Measurements from ENCODE around the gene C2orf42. TPM values are rescaled to one million over a fixed set of nuclear protein-coding genes. Genes with fewer than 3 reads are reported as not detected.
A peak's percentile ranks its signal among the peaks of the same experiment; 100 is the strongest.
"Not testable (repeated sequence)": the region's sequence is repeated elsewhere in the genome, so short reads cannot be mapped to it uniquely, and the experiment has no call there.

C2orf42 gene
- total and polyA plus RNA-seq, 2 experiments from 2014 or later, result 10.1 to 22.0 TPM

DNA sequence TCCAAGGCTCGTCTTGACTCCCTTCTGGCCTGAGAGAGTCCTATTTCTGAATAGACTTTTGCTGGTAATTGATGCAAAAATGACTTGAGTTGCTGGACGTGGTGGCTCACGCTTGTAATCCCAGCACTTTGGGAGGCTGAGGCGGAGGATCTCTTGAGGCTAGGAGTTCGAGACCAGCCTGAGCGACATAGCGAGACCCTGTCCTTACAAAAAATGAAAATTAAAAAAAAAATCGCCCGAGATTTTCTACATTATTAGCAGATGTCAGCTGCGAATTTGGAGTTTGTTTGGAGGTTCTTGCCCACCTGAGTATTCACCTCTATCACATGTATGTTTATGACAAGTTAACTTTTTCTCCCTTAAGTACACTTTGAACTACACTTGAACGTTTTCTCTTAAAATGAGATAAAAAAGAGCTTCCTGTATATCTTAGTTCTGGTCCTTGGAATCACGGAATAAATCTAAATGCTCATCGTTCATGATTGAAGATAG is 471 bp upstream of the C2orf42 start:
- H3K4me1 ChIP-seq (ENCODE audit: insufficient read depth), result no peaks in the 10 kb centered on the region
- H3K36me3 ChIP-seq (replicated peaks; ENCODE audit: insufficient read depth, low read depth), result no peaks in the 10 kb centered on the region
- no peaks in the 10 kb centered on the region for H3K9me2 ChIP-seq (replicated peaks; ENCODE audit: insufficient read depth)
- 69% methylated on average over 13 of the region's 13 CpGs for WGBS (ENCODE audit: low lambda C conversion rate, missing lambda C conversion rate)
- H3K9me3 ChIP-seq (ENCODE audit: low read depth), result no peaks in the 10 kb centered on the region
- H3K4me3 ChIP-seq, result no peak overlapping the region
- H3K27me3 ChIP-seq, result no peaks in the 10 kb centered on the region
- H3K79me2 ChIP-seq, result peaks cover 10% of the 10 kb centered on the region
- peak overlapping the region; percentile 64 for H3K4me2 ChIP-seq
- TF ChIP-seq EZH2 (IDR thresholded peaks at IDR 0.05; ENCODE audit: borderline replicate concordance), result no peak
- TF ChIP-seq, protein P1, sequence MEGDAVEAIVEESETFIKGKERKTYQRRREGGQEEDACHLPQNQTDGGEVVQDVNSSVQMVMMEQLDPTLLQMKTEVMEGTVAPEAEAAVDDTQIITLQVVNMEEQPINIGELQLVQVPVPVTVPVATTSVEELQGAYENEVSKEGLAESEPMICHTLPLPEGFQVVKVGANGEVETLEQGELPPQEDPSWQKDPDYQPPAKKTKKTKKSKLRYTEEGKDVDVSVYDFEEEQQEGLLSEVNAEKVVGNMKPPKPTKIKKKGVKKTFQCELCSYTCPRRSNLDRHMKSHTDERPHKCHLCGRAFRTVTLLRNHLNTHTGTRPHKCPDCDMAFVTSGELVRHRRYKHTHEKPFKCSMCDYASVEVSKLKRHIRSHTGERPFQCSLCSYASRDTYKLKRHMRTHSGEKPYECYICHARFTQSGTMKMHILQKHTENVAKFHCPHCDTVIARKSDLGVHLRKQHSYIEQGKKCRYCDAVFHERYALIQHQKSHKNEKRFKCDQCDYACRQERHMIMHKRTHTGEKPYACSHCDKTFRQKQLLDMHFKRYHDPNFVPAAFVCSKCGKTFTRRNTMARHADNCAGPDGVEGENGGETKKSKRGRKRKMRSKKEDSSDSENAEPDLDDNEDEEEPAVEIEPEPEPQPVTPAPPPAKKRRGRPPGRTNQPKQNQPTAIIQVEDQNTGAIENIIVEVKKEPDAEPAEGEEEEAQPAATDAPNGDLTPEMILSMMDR (IDR thresholded peaks at IDR 0.05; ENCODE audit: poor library complexity), result no peak
- no peak for TF ChIP-seq EZH2phosphoT487 (IDR thresholded peaks at IDR 0.05; ENCODE audit: low read depth, severe bottlenecking, unreplicated experiment)
- H2AFZ ChIP-seq, result peak overlapping the region; percentile 59
- peak overlapping the region; percentile 97 for H3K27ac ChIP-seq
- DNase-seq (ENCODE audit: low spot score), result no peak
- no peaks in the 10 kb centered on the region for H4K20me1 ChIP-seq (ENCODE audit: insufficient read depth, poor library complexity, severe bottlenecking)

DNA sequence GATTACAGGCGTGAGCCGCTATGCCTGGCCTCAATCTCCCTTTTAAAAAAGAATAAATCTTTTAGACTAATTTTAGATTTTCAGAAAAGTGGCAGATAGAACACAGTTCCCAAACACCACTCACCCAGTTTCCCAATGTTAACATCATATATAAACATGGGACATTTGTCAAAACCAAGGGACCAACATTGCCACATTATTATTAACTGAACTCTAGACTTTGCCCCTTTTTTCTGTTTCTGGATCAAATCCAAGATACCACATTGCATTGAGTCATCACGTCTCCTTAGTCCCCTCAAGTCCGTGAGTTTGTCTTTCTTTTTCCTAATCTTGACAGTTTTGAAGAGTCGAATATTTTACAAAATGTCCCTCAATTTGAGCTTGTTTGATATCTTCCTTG is 2.4 kb downstream of the C2orf42 start:
- 77% methylated on average over 5 of the region's 5 CpGs for WGBS (ENCODE audit: low lambda C conversion rate, missing lambda C conversion rate)
- peak; percentile 46 for DNase-seq (ENCODE audit: low spot score)

DNA sequence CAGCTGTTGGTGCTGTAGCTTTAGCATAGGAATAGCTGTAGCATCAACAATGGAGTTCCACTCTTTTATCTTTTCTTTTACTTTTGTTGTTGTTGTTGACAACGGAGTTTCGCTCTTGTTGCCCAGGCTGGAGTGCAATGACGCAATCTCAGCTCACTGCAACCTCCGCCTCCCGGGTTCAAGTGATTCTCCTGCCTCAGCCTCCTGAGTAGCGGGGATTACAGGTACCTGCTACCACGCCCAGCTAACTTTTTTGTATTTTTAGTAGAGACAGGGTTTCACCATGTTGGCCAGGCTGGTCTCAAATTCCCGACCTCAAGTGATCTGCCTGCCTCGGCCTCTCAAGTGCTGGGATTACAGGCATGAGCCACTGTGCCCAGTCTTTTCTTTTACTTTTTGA is 3.6 kb downstream of the C2orf42 start:
- H3K4me2 ChIP-seq; H3K9me3 ChIP-seq (ENCODE audit: low read depth): not testable (repeated sequence)

More for the DNA sequence above, 2.4 kb downstream of the C2orf42 start:
- Histone ChIP-seq H3K79me2 (peaks cover 14% of the 10 kb centered on the region), H3K36me3 (replicated peaks; ENCODE audit: insufficient read depth, low read depth) (no peaks in the 10 kb centered on the region), H3K27ac (peak overlapping the region; percentile 30), H3K9me3 (ENCODE audit: low read depth) (no peaks in the 10 kb centered on the region), H3K27me3 (no peaks in the 10 kb centered on the region), H3K4me3 (no peak overlapping the region), H3K4me2 (peak overlapping the region; percentile 14), H3K9me2 (replicated peaks; ENCODE audit: insufficient read depth) (no peaks in the 10 kb centered on the region), H4K20me1 (ENCODE audit: insufficient read depth, poor library complexity, severe bottlenecking) (no peaks in the 10 kb centered on the region), H3K4me1 (ENCODE audit: insufficient read depth) (no peaks in the 10 kb centered on the region), H2AFZ (no peak overlapping the region)
- TF ChIP-seq EZH2phosphoT487 (IDR thresholded peaks at IDR 0.05; ENCODE audit: low read depth, severe bottlenecking, unreplicated experiment) (no peak), EZH2 (IDR thresholded peaks at IDR 0.05; ENCODE audit: borderline replicate concordance) (no peak)
- TF ChIP-seq, protein P1 (IDR thresholded peaks at IDR 0.05; ENCODE audit: poor library complexity), result no peak

DNA sequence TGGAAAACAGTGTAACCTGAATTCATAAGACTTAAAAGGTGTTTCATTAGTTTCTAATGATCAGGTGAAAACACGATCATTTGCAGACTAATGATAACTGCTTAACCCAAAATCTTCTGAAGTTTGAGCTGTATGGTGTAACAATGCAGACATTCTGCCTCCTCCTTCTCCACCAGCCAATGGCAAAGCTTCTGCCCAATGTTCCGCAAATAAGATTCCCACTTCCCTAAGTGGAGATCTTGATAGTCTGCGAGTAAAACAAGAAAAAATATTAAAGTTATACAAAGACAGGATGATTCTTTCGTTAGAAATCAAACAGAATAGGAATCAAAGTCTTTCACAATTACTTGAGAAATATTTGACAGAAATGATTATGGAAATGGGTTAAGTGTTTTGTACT is 8.1 kb downstream of the C2orf42 start:
- no peaks in the 10 kb centered on the region for H3K4me1 ChIP-seq (ENCODE audit: insufficient read depth)
- H3K9me3 ChIP-seq (ENCODE audit: low read depth), result no peaks in the 10 kb centered on the region
- no peak overlapping the region for H3K4me3 ChIP-seq
- 87% methylated on average over 4 of the region's 4 CpGs for WGBS (ENCODE audit: low lambda C conversion rate, missing lambda C conversion rate)
- H2AFZ ChIP-seq, result no peak overlapping the region
- no peaks in the 10 kb centered on the region for H3K27me3 ChIP-seq
- DNase-seq (ENCODE audit: low spot score), result no peak
- no peaks in the 10 kb centered on the region for H4K20me1 ChIP-seq (ENCODE audit: insufficient read depth, poor library complexity, severe bottlenecking)
- H3K4me2 ChIP-seq, result no peak overlapping the region
- H3K27ac ChIP-seq, result no peak overlapping the region
- no peaks in the 10 kb centered on the region for H3K9me2 ChIP-seq (replicated peaks; ENCODE audit: insufficient read depth)
- H3K79me2 ChIP-seq, result peaks cover 9% of the 10 kb centered on the region
- TF ChIP-seq EZH2phosphoT487 (IDR thresholded peaks at IDR 0.05; ENCODE audit: low read depth, severe bottlenecking, unreplicated experiment) (no peak), EZH2 (IDR thresholded peaks at IDR 0.05; ENCODE audit: borderline replicate concordance) (no peak)
- TF ChIP-seq, protein P1 (IDR thresholded peaks at IDR 0.05; ENCODE audit: poor library complexity), result no peak
- no peaks in the 10 kb centered on the region for H3K36me3 ChIP-seq (replicated peaks; ENCODE audit: insufficient read depth, low read depth)

More for the DNA sequence above, 3.6 kb downstream of the C2orf42 start:
- H3K9me2 ChIP-seq (replicated peaks; ENCODE audit: insufficient read depth); H3K27me3 ChIP-seq; H3K27ac ChIP-seq; H2AFZ ChIP-seq; H4K20me1 ChIP-seq (ENCODE audit: insufficient read depth, poor library complexity, severe bottlenecking); H3K4me3 ChIP-seq; H3K36me3 ChIP-seq (replicated peaks; ENCODE audit: insufficient read depth, low read depth); H3K4me1 ChIP-seq (ENCODE audit: insufficient read depth); DNase-seq (ENCODE audit: low spot score): not testable (repeated sequence)
- H3K79me2 ChIP-seq, result peaks cover 14% of the 10 kb centered on the region
- WGBS (ENCODE audit: low lambda C conversion rate, missing lambda C conversion rate), result 95% methylated on average over 9 of the region's 9 CpGs

Measured in hepatocyte (in vitro differentiated cells).